Muscle layer of colon (tissue), 2 donors: ENCODE measurements around the gene PPIC.
"Not testable (repeated sequence)": the region's sequence is repeated elsewhere in the genome, so short reads cannot be mapped to it uniquely, and the experiment has no call there.

Experiments
- H3K27ac ChIP-seq: one replicate; pipeline ENCODE4 v1.7.0; 2013; ENCODE audit warnings: low read depth, mild to moderate bottlenecking, low read length, moderate library complexity
- H3K27me3 ChIP-seq, 2 donors: one replicate each; pipeline ENCODE4 v1.7.0; 2013; ENCODE audit warnings: low read length in 2 of 2, mild to moderate bottlenecking in 2 of 2; ENCODE audit not compliant: insufficient read depth in 2 of 2, control insufficient read depth in 1 of 2
- H3K36me3 ChIP-seq: one replicate; pipeline ENCODE4 v1.7.0; 2013; ENCODE audit warnings: mild to moderate bottlenecking, low read length; ENCODE audit not compliant: insufficient read depth
- H3K4me1 ChIP-seq: one replicate; pipeline ENCODE4 v1.7.0; 2013; ENCODE audit warnings: mild to moderate bottlenecking, low read length; ENCODE audit not compliant: insufficient read depth
- H3K4me3 ChIP-seq, 2 donors: one replicate each; pipeline ENCODE4 v1.7.0; 2013; ENCODE audit warnings: low read length in 2 of 2, low read depth in 1 of 2, mild to moderate bottlenecking in 1 of 2, moderate library complexity in 1 of 2
- H3K9ac ChIP-seq: one replicate; pipeline ENCODE4 v1.7.0; 2013; ENCODE audit warnings: low read length
- H3K9me3 ChIP-seq: one replicate; pipeline ENCODE4 v1.7.0; 2013; ENCODE audit warnings: mild to moderate bottlenecking, low read length
- donor health status: abdominal sarcoma.
- donor health status: Adenocarcinoma of cecum.

The PPIC gene

DNA sequence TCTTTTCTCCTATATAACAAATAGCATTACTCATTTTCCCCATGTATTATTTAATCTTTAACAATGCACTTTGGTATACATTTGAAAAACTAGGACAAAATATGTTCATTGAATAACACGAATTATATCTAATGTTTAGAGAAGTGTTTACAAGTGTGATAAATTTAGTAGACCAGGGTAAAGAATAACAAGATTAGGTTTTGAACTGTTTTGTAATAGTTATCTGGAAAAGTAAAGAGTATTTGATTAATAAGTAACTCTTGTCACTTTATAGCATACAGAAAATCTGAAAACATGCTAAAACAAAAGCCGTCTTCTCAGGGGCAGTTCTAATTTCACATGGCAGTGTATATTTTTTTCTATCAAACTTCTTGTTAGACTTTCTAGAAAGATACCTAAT lies 58.5 kb downstream of the PPIC start:
- Histone ChIP-seq H3K4me1 (no peaks in the 10 kb centered on the region), H3K36me3 (no peaks in the 10 kb centered on the region), H3K27ac (no peak overlapping the region), H3K9me3 (no peaks in the 10 kb centered on the region), H3K9ac (no peak overlapping the region), H3K27me3 (no peaks in the 10 kb centered on the region), H3K4me3 (no peak overlapping the region)

DNA sequence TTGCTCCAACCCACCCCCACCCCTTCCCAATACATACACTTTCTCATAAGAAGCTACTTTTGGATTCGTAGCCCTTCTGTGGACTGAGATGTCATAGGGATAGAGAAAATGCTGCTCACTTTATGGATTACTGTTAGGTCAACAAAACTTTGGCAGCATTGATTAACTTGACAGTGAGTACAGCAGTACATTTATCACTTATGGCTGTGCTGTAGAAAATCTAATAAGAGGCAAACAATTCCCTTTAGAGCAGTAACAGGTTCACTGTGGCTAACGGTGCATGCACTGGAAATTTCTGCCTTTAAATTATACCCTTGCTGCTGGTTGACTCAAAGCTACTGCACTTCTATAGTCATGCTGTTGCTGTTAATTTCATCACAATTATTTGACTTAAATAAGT lies 59.2 kb downstream of the PPIC start:
- Histone ChIP-seq H3K36me3 (no peaks in the 10 kb centered on the region), H3K9me3 (no peaks in the 10 kb centered on the region), H3K27me3 (no peaks in the 10 kb centered on the region), H3K27ac (no peak overlapping the region), H3K4me3 (no peak overlapping the region), H3K9ac (no peak overlapping the region), H3K4me1 (no peaks in the 10 kb centered on the region)

DNA sequence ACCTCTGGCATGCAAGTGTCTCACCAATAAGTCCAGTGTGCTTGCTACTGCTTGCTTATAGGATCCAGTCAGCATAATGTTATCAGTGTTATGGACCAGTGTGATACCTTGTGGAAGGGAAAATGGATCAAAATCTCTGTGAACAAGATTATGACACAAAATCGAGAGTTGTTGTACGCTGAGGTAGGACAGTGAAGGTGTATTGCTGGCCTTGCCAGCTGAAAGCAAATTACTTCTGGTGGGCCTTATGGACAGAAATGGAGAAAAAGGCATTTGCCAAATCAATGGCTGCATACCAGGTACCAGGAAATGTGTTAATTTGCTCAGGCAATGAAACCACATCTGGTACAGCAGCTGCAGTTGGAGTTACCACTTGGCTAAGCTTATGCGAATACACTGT lies 62.3 kb downstream of the PPIC start:
- H3K4me3 ChIP-seq: not testable (repeated sequence)

DNA sequence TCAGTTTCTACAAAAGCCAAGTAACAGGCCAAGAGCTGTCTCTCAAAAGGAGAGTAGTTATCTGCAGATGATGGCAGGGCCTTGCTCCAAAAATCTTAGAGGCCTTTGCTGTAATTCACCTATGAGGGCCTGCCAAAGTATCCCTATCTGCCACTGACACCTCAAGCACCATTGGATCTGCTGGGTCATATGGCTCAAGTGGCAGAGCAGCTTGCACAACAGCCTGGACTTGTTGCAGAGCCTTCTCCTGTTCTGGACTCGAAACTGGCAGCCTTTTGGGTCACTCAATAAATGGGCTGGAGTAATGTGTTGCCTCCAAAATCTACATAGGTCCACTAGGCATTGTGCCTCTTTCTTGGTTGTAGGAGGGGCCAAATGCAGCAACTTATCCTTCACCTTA lies 62.8 kb downstream of the PPIC start:
- not testable (repeated sequence) for H3K9ac ChIP-seq, H3K4me3 ChIP-seq, H3K9me3 ChIP-seq, H3K4me1 ChIP-seq, H3K27ac ChIP-seq, H3K36me3 ChIP-seq, H3K27me3 ChIP-seq

More for the DNA sequence above, 62.3 kb downstream of the PPIC start:
- H3K9me3 ChIP-seq, H3K4me1 ChIP-seq, H3K9ac ChIP-seq, H3K36me3 ChIP-seq, H3K27ac ChIP-seq, H3K27me3 ChIP-seq: not testable (repeated sequence)
